DMS153 (cell line): Measurements from ENCODE around the gene CYP2C18.
"Not testable (repeated sequence)": the region's sequence is repeated elsewhere in the genome, so short reads cannot be mapped to it uniquely, and the experiment has no call there.

Experiments
- DNase-seq: peaks from one replicate; lab custom pipeline; 2025; lab: John Stamatoyannopoulos, UW

The CYP2C18 gene

GRCh38 chr10:94683214-94684054 lies at the start of gene CYP2C18:
TSS of gene CYP2C18 (plus strand) at chr10:94683729. CDS start at chr10:94683820, 91 bp downstream.
- DNase-seq: no peak

- not testable (repeated sequence) for DNase-seq
Observed at GRCh38 chr10:94638097-94638496, 45.4 kb upstream of the CYP2C18 start.

GRCh38 chr10:94639902-94640301 lies 43.6 kb upstream of the CYP2C18 start:
- DNase-seq: no peak

GRCh38 chr10:94640562-94640961 lies 43.0 kb upstream of the CYP2C18 start:
- DNase-seq: no peak

- DNase-seq: no peak
Observed at GRCh38 chr10:94641480-94641879, 42.0 kb upstream of the CYP2C18 start.

- DNase-seq: no peak
Observed at GRCh38 chr10:94644352-94644751, 39.2 kb upstream of the CYP2C18 start.

- no peak for DNase-seq
Observed at GRCh38 chr10:94645285-94645684, 38.2 kb upstream of the CYP2C18 start.

GRCh38 chr10:94655201-94655600 lies 28.3 kb upstream of the CYP2C18 start:
- not testable (repeated sequence) for DNase-seq

- not testable (repeated sequence) for DNase-seq
Observed at GRCh38 chr10:94663061-94663460, 20.5 kb upstream of the CYP2C18 start.

GRCh38 chr10:94666391-94667102 lies 17.0 kb upstream of the CYP2C18 start:
- DNase-seq: no peak

- no peak for DNase-seq
Observed at GRCh38 chr10:94673614-94674321, 9.8 kb upstream of the CYP2C18 start.

- DNase-seq: no peak
Observed at GRCh38 chr10:94676496-94676895, 7.0 kb upstream of the CYP2C18 start.

GRCh38 chr10:94677691-94678090 lies 5.8 kb upstream of the CYP2C18 start:
- DNase-seq: no peak

- no peak for DNase-seq
Observed at GRCh38 chr10:94678475-94678874, 5.1 kb upstream of the CYP2C18 start.

GRCh38 chr10:94680544-94680943 lies 3.0 kb upstream of the CYP2C18 start:
- no peak for DNase-seq

GRCh38 chr10:94682636-94683035 lies 893 bp upstream of the CYP2C18 start:
- DNase-seq: not testable (repeated sequence)

- no peak for DNase-seq
Observed at GRCh38 chr10:94687625-94688248, 4.2 kb downstream of the CYP2C18 start.

GRCh38 chr10:94706089-94706488 lies 22.6 kb downstream of the CYP2C18 start:
- DNase-seq: no peak

- no peak for DNase-seq
Observed at GRCh38 chr10:94710578-94710977, 27.0 kb downstream of the CYP2C18 start.

- DNase-seq: no peak
Observed at GRCh38 chr10:94725871-94726270, 42.3 kb downstream of the CYP2C18 start.

- DNase-seq: no peak
Observed at GRCh38 chr10:94735197-94735596, 51.7 kb downstream of the CYP2C18 start.

GRCh38 chr10:94738588-94738987 lies 55.1 kb downstream of the CYP2C18 start:
- DNase-seq: no peak
